ENCODE data around the gene TSACC. TPM values are rescaled to one million over a fixed set of nuclear protein-coding genes. Genes with fewer than 3 reads are reported as not detected.
"Not testable (repeated sequence)": the region's sequence is repeated elsewhere in the genome, so short reads cannot be mapped to it uniquely, and the experiment has no call there.

TSACC gene
- polyA plus RNA-seq, 3 donors, result 0.78 to 2.3 (median 0.82) TPM

DNA sequence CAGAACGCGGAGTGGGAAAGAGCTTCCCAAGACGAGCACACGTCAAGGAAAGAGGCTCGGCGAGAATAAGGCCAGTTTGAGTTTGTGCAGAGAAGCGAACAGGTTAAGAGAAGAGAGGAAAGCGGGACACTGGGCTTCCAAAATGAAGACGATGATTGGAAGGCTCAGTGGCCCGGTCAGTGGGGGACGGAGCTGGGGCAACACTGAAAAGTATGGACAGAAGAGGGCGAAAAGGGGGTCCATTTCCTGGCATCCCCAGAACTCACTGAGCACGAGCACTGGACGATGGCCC is 492 bp upstream of the TSACC start:
- no peak for DNase-seq (ENCODE audit: extremely low read depth in 1 of 11, low read depth in 9 of 11, low spot score in 4 of 11)

GRCh38 chr1:156342166-156342955 is 4.0 kb downstream of the TSACC start:
- DNase-seq (ENCODE audit: extremely low read depth in 1 of 11, low read depth in 9 of 11, low spot score in 4 of 11), result no peak

GRCh38 chr1:156344409-156344808 is 6.1 kb downstream of the TSACC start:
- no peak for DNase-seq (ENCODE audit: extremely low read depth in 1 of 11, low read depth in 9 of 11, low spot score in 4 of 11)

DNA sequence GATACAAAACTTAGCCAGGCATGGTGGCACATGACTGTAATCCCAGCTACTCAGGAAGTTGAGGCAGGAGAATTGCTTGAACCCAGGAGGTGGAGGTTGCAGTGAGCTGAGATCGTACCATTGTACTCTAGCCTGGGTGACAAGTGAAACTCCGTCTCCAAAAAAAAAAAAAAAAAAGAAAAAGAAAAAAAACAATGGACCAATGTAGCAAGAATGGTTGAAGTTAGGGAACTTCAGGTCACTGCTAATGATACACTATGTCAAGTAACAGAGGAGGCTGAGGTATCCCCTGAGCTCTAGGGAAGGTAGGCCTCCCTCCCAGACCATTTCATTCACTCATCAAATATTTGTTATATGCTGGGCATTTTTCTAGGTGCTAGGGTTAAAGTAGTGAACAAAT is 7.7 kb downstream of the TSACC start:
- not testable (repeated sequence) for DNase-seq (ENCODE audit: extremely low read depth in 1 of 11, low read depth in 9 of 11, low spot score in 4 of 11)

- no peak for DNase-seq (ENCODE audit: extremely low read depth in 1 of 11, low read depth in 9 of 11, low spot score in 4 of 11)
Measured at GRCh38 chr1:156346636-156347035, 8.3 kb downstream of the TSACC start.

DNA sequence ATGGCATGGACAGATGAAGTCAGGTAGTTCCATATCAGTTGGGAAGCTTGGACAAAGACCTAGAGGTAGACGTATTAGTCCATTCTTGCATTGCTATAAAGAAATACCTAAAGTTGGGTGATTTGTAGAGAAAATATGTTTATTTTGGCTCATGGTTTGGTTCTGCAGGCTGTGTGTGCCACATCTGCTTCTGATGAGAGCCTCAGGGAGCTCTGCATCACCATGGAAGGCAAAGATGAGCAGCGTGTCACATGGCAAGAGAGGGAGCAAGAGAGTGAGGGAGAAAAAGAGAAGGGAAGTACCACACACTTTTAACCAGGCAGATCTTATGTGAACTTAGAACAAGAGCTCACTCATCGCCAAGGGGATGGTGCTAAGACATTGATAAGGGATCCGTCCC is 9.0 kb downstream of the TSACC start:
- no peak for DNase-seq (ENCODE audit: extremely low read depth in 1 of 11, low read depth in 9 of 11, low spot score in 4 of 11)

- not testable (repeated sequence) for DNase-seq (ENCODE audit: extremely low read depth in 1 of 11, low read depth in 9 of 11, low spot score in 4 of 11)
Measured at GRCh38 chr1:156352481-156352880, 14.2 kb downstream of the TSACC start.

- no peak for DNase-seq (ENCODE audit: extremely low read depth in 1 of 11, low read depth in 9 of 11, low spot score in 4 of 11)
Measured at GRCh38 chr1:156356262-156356874, 18.0 kb downstream of the TSACC start.

DNA sequence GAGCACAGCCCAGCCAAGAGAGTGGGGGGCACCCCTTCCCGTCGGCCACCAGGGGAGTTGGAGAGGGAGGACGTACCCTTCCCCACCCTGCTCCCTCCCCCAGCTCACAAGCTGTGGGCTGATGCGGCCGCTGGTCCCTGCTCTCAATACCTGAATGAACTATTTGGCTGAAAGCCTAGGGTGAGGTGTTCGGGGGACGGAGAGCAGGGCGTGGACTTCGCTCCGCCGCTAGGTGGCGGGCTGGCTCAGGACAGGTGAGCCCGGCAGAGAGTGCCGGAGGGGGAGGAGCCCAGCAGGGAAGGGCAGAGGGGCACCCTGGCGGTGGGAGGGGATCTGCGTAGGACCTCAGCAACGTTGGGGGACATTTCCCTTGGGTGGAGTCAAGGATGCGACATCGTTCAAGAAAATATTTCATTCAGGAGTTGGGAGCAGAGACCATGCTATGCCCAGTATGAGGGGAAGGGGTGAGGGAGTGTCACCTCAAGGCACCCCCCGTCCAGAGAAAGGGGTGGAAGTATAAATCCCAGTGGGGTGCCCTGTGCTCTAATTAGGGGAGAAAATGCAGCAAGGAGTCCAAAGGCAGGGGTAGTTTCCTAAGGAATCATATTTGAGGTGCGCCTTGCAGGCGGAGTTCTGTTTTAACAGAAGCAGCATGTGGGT is 18.7 kb downstream of the TSACC start:
- DNase-seq (ENCODE audit: extremely low read depth in 1 of 11, low read depth in 9 of 11, low spot score in 4 of 11), result peak in 6 of 11 donors; percentile 23 to 62 (median 44)

DNA sequence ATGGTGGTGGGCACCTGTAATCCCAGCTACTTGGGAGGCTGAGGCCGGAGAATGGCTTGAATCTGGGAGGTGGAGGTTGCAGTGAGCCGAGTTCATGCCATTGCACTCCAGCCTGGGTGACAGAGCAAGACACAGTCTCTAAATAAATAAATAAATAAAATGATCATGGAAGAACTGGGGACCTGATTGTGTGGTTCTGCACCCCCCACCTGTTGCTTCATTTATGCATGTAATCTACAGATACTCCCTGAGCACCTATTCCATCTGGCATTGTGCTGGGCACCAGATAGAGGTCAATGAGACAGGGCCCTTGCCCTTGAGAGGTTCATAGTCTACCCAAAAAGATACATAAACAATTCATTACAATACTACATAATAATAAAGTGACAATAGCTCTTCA is 19.7 kb downstream of the TSACC start:
- DNase-seq (ENCODE audit: extremely low read depth in 1 of 11, low read depth in 9 of 11, low spot score in 4 of 11), result no peak

DNA sequence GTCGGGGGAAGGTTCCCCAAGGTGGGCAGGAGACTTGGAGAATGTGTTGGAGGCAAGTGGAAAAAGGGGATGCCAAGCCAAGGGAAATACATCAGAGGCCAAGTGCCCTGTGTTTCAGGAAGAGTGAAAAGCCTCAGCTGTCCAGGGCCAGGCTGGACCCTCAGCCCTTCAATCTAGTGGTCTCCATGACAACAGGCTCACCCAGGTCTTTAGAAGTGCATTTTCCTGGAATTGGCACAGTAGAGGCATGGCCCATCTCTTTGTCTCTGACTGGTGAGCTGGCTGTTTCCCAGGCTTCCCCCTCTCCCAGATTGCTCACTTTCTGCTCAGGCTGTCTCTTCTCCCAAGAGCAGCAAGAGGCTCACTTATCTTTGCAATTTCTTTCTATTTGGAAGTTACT is 20.3 kb downstream of the TSACC start:
- DNase-seq (ENCODE audit: extremely low read depth in 1 of 11, low read depth in 9 of 11, low spot score in 4 of 11), result no peak

- DNase-seq (ENCODE audit: extremely low read depth in 1 of 11, low read depth in 9 of 11, low spot score in 4 of 11), result no peak
Measured at GRCh38 chr1:156359249-156359648, 20.9 kb downstream of the TSACC start.

DNA sequence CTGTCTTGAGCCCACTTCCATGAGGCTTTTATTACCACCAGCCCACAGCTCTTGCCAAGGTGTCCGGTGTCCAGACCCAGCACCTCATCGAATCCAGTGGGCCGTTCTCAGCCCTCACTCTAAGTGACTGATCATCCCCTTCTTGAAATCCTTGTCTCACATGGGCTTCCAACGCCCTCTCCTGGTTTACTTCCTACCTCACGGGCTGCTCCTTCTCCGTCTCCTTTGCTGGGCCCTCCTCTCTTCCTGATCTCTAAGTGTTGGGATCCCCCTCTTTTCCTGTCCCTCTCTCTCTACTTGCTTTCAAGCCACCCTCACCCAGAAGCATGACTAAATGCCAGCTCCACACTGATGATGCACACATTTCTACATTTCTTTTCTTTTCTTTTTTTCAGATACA is 21.6 kb downstream of the TSACC start:
- DNase-seq (ENCODE audit: extremely low read depth in 1 of 11, low read depth in 9 of 11, low spot score in 4 of 11), result no peak

GRCh38 chr1:156360534-156360933 is 22.2 kb downstream of the TSACC start:
- no peak for DNase-seq (ENCODE audit: extremely low read depth in 1 of 11, low read depth in 9 of 11, low spot score in 4 of 11)

GRCh38 chr1:156365754-156366153 is 27.4 kb downstream of the TSACC start:
- no peak for DNase-seq (ENCODE audit: extremely low read depth in 1 of 11, low read depth in 9 of 11, low spot score in 4 of 11)

- DNase-seq (ENCODE audit: extremely low read depth in 1 of 11, low read depth in 9 of 11, low spot score in 4 of 11), result no peak
Measured at GRCh38 chr1:156366378-156367166, 28.2 kb downstream of the TSACC start.

GRCh38 chr1:156367383-156368156 is 29.2 kb downstream of the TSACC start:
- DNase-seq (ENCODE audit: extremely low read depth in 1 of 11, low read depth in 9 of 11, low spot score in 4 of 11), result no peak

GRCh38 chr1:156368157-156368658 is 29.9 kb downstream of the TSACC start:
- no peak for DNase-seq (ENCODE audit: extremely low read depth in 1 of 11, low read depth in 9 of 11, low spot score in 4 of 11)

Measured in renal cortex interstitium (tissue), 11 donors.